ENCODE results near the gene TXNRD1. TPM values are rescaled to one million over a fixed set of nuclear protein-coding genes. Genes with fewer than 3 reads are reported as not detected.

Gene TXNRD1
- total and polyA plus RNA-seq, 10 donors = 13.7 to 107 (median 56.8) TPM

DNA sequence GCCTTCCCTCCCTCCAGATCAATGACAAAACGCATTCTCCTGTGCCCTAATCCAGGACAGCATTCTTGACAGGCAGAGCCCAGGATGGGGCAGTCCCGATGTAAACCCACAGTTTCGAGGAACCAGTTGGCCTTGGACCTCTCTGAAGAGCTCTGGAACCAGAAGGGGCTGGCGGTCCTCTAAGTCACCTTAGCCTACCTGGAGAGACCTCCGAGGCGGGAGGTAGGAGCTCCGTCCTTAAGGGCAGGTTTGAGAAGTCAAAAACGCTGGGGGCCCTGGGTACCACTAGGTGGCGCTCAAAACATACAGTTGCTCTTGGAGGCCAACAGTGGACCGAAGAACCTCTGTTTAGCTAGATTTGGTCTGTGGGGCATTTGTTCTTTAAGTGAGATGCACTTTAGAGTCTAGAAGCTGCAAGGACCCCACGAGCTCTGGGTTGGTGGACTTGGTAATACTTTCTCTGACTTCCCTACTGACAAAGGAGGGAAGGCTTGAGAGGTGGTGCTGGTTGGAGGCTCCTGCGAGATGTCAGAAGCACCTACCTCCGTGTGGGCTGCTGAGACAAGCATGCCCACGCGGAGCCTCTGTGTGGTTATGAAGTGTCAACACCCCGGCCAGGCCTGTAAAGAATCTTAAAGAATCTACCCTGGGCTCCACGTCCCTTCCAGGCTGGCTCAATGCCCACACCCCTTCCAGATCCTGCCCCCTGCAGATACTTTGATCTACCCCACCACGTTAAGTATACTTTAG is 166.3 kb downstream of the TXNRD1 start:
- Histone ChIP-seq H3K9me3 (no peaks in the 10 kb centered on the region), H3K27me3 (replicated peaks in 1 of 7) (peaks cover 0 to 6% (median 0%) of the 10 kb centered on the region in 7 donors), H3K36me3 (no peaks in the 10 kb centered on the region), H3K4me1 (peaks cover 0 to 11% (median 8%) of the 10 kb centered on the region in 6 donors), H3K4me3 (no peak overlapping the region), H3K27ac (no peak overlapping the region)
- intact Hi-C loops (cut with DNase I; ENCODE audit: low total_unique reads) = loop anchor here (5.0 kb wide), 2 partner anchors 495 to 660 kb away; no protein-coding TSS in a partner anchor
- TF ChIP-seq, protein P1, sequence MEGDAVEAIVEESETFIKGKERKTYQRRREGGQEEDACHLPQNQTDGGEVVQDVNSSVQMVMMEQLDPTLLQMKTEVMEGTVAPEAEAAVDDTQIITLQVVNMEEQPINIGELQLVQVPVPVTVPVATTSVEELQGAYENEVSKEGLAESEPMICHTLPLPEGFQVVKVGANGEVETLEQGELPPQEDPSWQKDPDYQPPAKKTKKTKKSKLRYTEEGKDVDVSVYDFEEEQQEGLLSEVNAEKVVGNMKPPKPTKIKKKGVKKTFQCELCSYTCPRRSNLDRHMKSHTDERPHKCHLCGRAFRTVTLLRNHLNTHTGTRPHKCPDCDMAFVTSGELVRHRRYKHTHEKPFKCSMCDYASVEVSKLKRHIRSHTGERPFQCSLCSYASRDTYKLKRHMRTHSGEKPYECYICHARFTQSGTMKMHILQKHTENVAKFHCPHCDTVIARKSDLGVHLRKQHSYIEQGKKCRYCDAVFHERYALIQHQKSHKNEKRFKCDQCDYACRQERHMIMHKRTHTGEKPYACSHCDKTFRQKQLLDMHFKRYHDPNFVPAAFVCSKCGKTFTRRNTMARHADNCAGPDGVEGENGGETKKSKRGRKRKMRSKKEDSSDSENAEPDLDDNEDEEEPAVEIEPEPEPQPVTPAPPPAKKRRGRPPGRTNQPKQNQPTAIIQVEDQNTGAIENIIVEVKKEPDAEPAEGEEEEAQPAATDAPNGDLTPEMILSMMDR (IDR thresholded peaks at IDR 0.05 in 8 of 11, conservative IDR thresholded peaks at IDR 0.05 in 3 of 11) = peak; percentile 69 to 96 (median 89)
- TF ChIP-seq POLR2AphosphoS5 (IDR thresholded peaks at IDR 0.05) (peak in 1 of 3 donors; percentile 43), POLR2A (IDR thresholded peaks at IDR 0.05) (no peak)
- DNase-seq = peak; percentile 93
- WGBS, 5 donors = 24 to 31% (median 27%) methylated on average over 15 to 18 of the region's 18 CpGs

DNA sequence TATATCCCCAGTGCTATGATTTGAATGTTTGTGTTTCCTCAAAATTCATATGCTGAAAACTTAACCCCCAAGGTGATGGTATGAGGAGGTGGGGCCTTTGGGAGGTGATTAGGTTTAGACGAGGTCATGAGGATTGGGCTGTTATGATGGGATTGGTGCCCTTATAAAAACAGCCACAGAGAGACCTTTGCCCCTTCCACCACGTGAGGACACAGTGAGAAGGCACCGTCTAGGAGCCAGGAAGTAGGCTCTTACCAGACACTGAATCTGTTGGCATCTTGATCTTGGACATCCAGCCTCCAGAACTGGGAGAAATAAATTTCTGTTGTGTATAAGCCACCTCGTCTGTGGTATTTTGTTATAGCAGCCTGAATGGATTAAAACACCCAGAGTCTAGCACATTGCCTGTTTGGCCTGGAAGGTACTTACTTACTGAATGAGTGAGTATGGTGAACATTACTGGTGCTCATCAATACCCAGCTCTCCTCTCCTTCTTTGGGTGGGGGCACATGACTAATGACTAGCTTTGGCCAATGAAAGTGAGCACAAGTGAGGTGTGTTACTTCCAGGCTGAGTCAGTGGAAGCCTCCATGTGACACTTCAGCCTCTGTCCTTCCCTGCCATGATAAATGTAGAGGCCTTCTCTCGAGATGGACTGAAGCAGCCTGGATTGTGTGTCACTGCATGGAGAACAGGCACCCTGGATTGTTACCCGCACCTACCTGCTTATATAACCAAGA is 168.7 kb downstream of the TXNRD1 start:
- no peaks in the 10 kb centered on the region for H3K36me3 ChIP-seq
- 78 to 85% (median 79%) methylated on average over 6 of the region's 6 CpGs for WGBS, 5 donors
- H3K9me3 ChIP-seq = no peaks in the 10 kb centered on the region
- intact Hi-C loops (cut with DNase I; ENCODE audit: low total_unique reads) = loop anchor here (5.0 kb wide), 2 partner anchors 493 to 658 kb away; no protein-coding TSS in a partner anchor
- H3K4me1 ChIP-seq = peaks cover 0 to 11% (median 8%) of the 10 kb centered on the region in 6 donors
- TF ChIP-seq POLR2AphosphoS5 (IDR thresholded peaks at IDR 0.05) (no peak), POLR2A (IDR thresholded peaks at IDR 0.05) (no peak)
- TF ChIP-seq, protein P1 (IDR thresholded peaks at IDR 0.05 in 8 of 11, conservative IDR thresholded peaks at IDR 0.05 in 3 of 11) = no peak
- H3K27ac ChIP-seq = no peak overlapping the region
- no peak overlapping the region for H3K4me3 ChIP-seq
- no peak for DNase-seq
- peaks cover 0 to 6% (median 0%) of the 10 kb centered on the region in 7 donors for H3K27me3 ChIP-seq (replicated peaks in 1 of 7)

DNA sequence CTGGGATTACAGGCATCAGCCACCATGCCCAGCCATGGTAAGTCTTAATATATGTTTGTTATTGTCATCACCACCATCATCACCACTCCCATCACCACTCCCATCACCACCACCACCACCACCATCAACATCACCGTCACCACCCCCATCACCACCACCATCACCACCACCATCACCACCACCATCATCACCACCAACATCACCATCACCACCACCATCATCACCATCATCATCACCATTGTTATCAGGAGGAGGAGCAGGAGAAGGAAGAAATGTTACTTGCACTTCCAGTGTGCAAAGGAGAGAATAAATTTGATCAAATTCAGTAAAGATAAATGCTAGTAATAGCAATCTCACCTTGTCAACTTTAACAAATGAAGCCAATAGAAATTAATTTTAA is 169.9 kb downstream of the TXNRD1 start:
- Histone ChIP-seq H3K4me1 (peaks cover 0 to 11% (median 8%) of the 10 kb centered on the region in 6 donors), H3K36me3 (no peaks in the 10 kb centered on the region), H3K4me3 (no peak overlapping the region), H3K9me3 (no peaks in the 10 kb centered on the region), H3K27ac (no peak overlapping the region), H3K27me3 (replicated peaks in 1 of 7) (peaks cover 0 to 6% (median 0%) of the 10 kb centered on the region in 7 donors)
- TF ChIP-seq POLR2AphosphoS5 (IDR thresholded peaks at IDR 0.05) (no peak), POLR2A (IDR thresholded peaks at IDR 0.05) (no peak)
- TF ChIP-seq, protein P1 (IDR thresholded peaks at IDR 0.05 in 8 of 11, conservative IDR thresholded peaks at IDR 0.05 in 3 of 11) = no peak
- no peak for DNase-seq
- intact Hi-C loops (cut with DNase I; ENCODE audit: low total_unique reads) = no loop called here
- 32 to 100% (median 83%) methylated on average over 1 of the region's 1 CpG for WGBS, 5 donors

DNA sequence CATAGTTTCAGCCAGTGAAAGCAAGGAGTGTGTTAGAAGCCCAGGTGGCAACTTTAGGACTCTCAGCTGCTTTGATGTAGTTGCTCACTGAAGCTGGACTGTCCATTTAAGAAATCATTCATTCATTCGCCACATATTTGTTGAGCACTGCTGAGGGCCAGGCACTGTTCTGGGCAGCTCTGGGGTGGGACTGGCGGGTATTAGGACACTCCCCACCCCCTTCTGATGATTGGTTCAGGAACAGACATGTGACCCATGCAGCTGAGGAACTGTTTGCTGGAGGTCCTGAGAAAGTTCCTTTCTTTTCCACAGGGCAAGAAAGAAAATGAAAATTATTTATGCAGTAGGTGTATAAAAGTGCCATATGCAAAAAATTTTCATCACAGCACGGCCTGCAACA is 170.9 kb downstream of the TXNRD1 start:
- TF ChIP-seq, protein P1 (IDR thresholded peaks at IDR 0.05 in 8 of 11, conservative IDR thresholded peaks at IDR 0.05 in 3 of 11) = no peak
- TF ChIP-seq POLR2AphosphoS5 (IDR thresholded peaks at IDR 0.05) (no peak), POLR2A (IDR thresholded peaks at IDR 0.05) (no peak)
- Histone ChIP-seq H3K27ac (no peak overlapping the region), H3K4me3 (no peak overlapping the region), H3K27me3 (replicated peaks in 1 of 7) (no peaks in the 10 kb centered on the region), H3K4me1 (peaks cover 0 to 10% (median 7%) of the 10 kb centered on the region in 6 donors), H3K9me3 (no peaks in the 10 kb centered on the region), H3K36me3 (no peaks in the 10 kb centered on the region)
- no peak for DNase-seq
- WGBS, 5 donors = 87 to 96% (median 90%) methylated on average over 3 of the region's 3 CpGs
- intact Hi-C loops (cut with DNase I; ENCODE audit: low total_unique reads) = no loop called here

All from spleen (tissue), 11 donors.